Measurements from ENCODE around the gene RNF103. TPM values are rescaled to one million over a fixed set of nuclear protein-coding genes. Genes with fewer than 3 reads are reported as not detected.
"Not testable (repeated sequence)": the region's sequence is repeated elsewhere in the genome, so short reads cannot be mapped to it uniquely, and the experiment has no call there.

The RNF103 gene
- total and polyA plus RNA-seq, 2 donors = 9.7 to 22.0 TPM

GRCh38 chr2:86593266-86593665 lies 30.4 kb downstream of the RNF103 start:
- Histone ChIP-seq H3K4me1 (ENCODE audit: control insufficient read depth in 2 of 2, insufficient read depth in 2 of 2, low read length in 2 of 2) (no peaks in the 10 kb centered on the region), H3K36me3 (ENCODE audit: control insufficient read depth in 2 of 2, insufficient read depth in 2 of 2, low read length in 1 of 2) (no peaks in the 10 kb centered on the region), H3K9me3 (ENCODE audit: control insufficient read depth in 2 of 2, insufficient read depth in 1 of 2, low read length in 1 of 2) (no peaks in the 10 kb centered on the region), H3K4me3 (ENCODE audit: low read length in 2 of 2) (no peak overlapping the region), H3K27me3 (ENCODE audit: control insufficient read depth in 2 of 2, insufficient read depth in 1 of 2, low read length in 1 of 2) (no peaks in the 10 kb centered on the region), H3K27ac (ENCODE audit: low read depth in 1 of 2, low read length in 1 of 2) (no peak overlapping the region)
- no peak for DNase-seq (ENCODE audit: low read depth in 6 of 9, low spot score in 9 of 9)
- WGBS = 97% methylated on average over 2 of the region's 2 CpGs

- Histone ChIP-seq H3K9me3 (ENCODE audit: control insufficient read depth in 2 of 2, insufficient read depth in 1 of 2, low read length in 1 of 2) (no peaks in the 10 kb centered on the region), H3K27ac (ENCODE audit: low read depth in 1 of 2, low read length in 1 of 2) (no peak overlapping the region), H3K36me3 (ENCODE audit: control insufficient read depth in 2 of 2, insufficient read depth in 2 of 2, low read length in 1 of 2) (no peaks in the 10 kb centered on the region), H3K27me3 (ENCODE audit: control insufficient read depth in 2 of 2, insufficient read depth in 1 of 2, low read length in 1 of 2) (no peaks in the 10 kb centered on the region), H3K4me3 (ENCODE audit: low read length in 2 of 2) (no peak overlapping the region), H3K4me1 (ENCODE audit: control insufficient read depth in 2 of 2, insufficient read depth in 2 of 2, low read length in 2 of 2) (no peaks in the 10 kb centered on the region)
- WGBS = 94% methylated on average over 3 of the region's 3 CpGs
- DNase-seq (ENCODE audit: low read depth in 6 of 9, low spot score in 9 of 9) = no peak
These were observed 31.0 kb downstream of the RNF103 start for GRCh38 chr2:86592547-86593230.

DNA sequence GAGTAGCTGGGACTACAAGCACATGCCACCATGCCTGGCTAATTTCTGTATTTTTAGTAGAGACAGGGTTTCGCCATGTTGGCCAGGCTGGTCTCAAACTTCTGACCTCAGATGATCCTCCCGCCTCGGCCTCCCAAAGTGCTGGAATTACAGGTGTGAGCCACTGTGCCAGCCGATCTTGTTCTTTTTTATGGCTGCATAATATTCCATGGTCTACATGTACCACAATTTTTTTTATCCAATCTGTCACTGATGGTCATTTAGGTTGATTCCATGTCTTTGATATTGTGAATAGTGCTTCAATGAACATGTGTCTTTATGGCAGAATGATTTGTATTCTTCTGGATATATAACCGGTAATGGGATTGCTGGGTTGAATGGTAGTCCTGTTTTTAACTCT lies 34.0 kb downstream of the RNF103 start:
- 96% methylated on average over 5 of the region's 5 CpGs for WGBS
- not testable (repeated sequence) for DNase-seq (ENCODE audit: low read depth in 6 of 9, low spot score in 9 of 9); H3K27ac ChIP-seq (ENCODE audit: low read depth in 1 of 2, low read length in 1 of 2); H3K4me1 ChIP-seq (ENCODE audit: control insufficient read depth in 2 of 2, insufficient read depth in 2 of 2, low read length in 2 of 2); H3K9me3 ChIP-seq (ENCODE audit: control insufficient read depth in 2 of 2, insufficient read depth in 1 of 2, low read length in 1 of 2); H3K36me3 ChIP-seq (ENCODE audit: control insufficient read depth in 2 of 2, insufficient read depth in 2 of 2, low read length in 1 of 2); H3K4me3 ChIP-seq (ENCODE audit: low read length in 2 of 2); H3K27me3 ChIP-seq (ENCODE audit: control insufficient read depth in 2 of 2, insufficient read depth in 1 of 2, low read length in 1 of 2)

GRCh38 chr2:86584151-86584913 lies 39.3 kb downstream of the RNF103 start:
- H3K9me3 ChIP-seq (ENCODE audit: control insufficient read depth in 2 of 2, insufficient read depth in 1 of 2, low read length in 1 of 2) = no peaks in the 10 kb centered on the region
- peak in 6 of 9 donors; percentile 7 to 57 (median 20) for DNase-seq (ENCODE audit: low read depth in 6 of 9, low spot score in 9 of 9)
- H3K36me3 ChIP-seq (ENCODE audit: control insufficient read depth in 2 of 2, insufficient read depth in 2 of 2, low read length in 1 of 2) = no peaks in the 10 kb centered on the region
- H3K27ac ChIP-seq (ENCODE audit: low read depth in 1 of 2, low read length in 1 of 2) = peak overlapping the region in 1 of 2 donors; percentile 6
- H3K4me1 ChIP-seq (ENCODE audit: control insufficient read depth in 2 of 2, insufficient read depth in 2 of 2, low read length in 2 of 2) = no peaks in the 10 kb centered on the region
- no peak overlapping the region for H3K4me3 ChIP-seq (ENCODE audit: low read length in 2 of 2)
- WGBS = 66% methylated on average over 2 of the region's 2 CpGs
- H3K27me3 ChIP-seq (ENCODE audit: control insufficient read depth in 2 of 2, insufficient read depth in 1 of 2, low read length in 1 of 2) = no peaks in the 10 kb centered on the region

DNA sequence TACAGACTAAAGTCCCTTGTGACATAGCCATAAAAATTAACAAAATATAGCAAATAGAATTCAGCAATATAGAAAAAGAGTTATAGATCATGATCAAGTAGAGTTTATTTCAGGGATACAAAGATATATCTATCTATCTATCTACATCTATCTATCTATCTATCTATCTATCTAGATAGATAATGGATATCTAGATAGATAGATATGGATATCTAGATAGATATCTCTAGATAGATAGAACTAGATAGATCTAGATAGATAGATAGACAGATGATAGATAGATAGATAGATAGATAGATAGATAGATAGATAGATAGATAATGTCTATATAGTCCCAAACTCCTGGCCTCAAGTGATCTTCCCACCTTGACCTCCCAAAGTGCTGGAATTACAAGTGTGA lies 43.1 kb downstream of the RNF103 start:
- no peaks in the 10 kb centered on the region for H3K4me1 ChIP-seq (ENCODE audit: control insufficient read depth in 2 of 2, insufficient read depth in 2 of 2, low read length in 2 of 2)
- no peak overlapping the region for H3K4me3 ChIP-seq (ENCODE audit: low read length in 2 of 2)
- H3K9me3 ChIP-seq (ENCODE audit: control insufficient read depth in 2 of 2, insufficient read depth in 1 of 2, low read length in 1 of 2) = no peaks in the 10 kb centered on the region
- no peaks in the 10 kb centered on the region for H3K27me3 ChIP-seq (ENCODE audit: control insufficient read depth in 2 of 2, insufficient read depth in 1 of 2, low read length in 1 of 2)
- no peak overlapping the region for H3K27ac ChIP-seq (ENCODE audit: low read depth in 1 of 2, low read length in 1 of 2)
- no peak for DNase-seq (ENCODE audit: low read depth in 6 of 9, low spot score in 9 of 9)
- no peaks in the 10 kb centered on the region for H3K36me3 ChIP-seq (ENCODE audit: control insufficient read depth in 2 of 2, insufficient read depth in 2 of 2, low read length in 1 of 2)

DNA sequence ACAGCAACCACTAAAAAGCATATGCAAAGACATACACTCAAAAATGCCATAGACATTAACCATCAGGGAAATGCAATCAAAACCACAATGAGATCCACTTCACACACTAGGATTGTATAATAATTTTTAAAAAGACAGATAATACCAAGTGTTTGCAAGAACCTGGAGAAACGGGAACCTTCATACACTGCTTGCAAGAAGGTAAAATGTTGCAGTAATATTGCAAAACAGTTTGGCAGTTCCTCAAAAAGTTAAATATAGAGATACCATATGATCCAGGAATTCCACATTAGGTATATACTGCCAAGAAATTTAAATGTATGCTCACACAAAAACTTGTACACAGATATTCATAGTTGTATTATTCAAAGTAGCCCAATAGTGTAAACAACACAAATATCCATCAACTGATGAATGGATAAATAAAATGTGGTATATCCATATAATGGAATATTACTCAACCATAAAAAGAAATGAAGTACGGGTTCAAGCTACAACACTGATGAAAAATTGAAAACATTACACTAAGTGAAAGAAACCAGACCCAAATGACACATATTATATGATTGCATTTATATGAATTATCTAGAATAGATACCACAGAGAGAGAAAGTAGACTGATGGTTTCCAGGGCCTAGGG lies 45.7 kb downstream of the RNF103 start:
- Histone ChIP-seq H3K4me3 (ENCODE audit: low read length in 2 of 2) (no peak overlapping the region), H3K9me3 (ENCODE audit: control insufficient read depth in 2 of 2, insufficient read depth in 1 of 2, low read length in 1 of 2) (no peaks in the 10 kb centered on the region), H3K27me3 (ENCODE audit: control insufficient read depth in 2 of 2, insufficient read depth in 1 of 2, low read length in 1 of 2) (no peaks in the 10 kb centered on the region), H3K4me1 (ENCODE audit: control insufficient read depth in 2 of 2, insufficient read depth in 2 of 2, low read length in 2 of 2) (no peaks in the 10 kb centered on the region), H3K36me3 (ENCODE audit: control insufficient read depth in 2 of 2, insufficient read depth in 2 of 2, low read length in 1 of 2) (no peaks in the 10 kb centered on the region), H3K27ac (ENCODE audit: low read depth in 1 of 2, low read length in 1 of 2) (no peak overlapping the region)
- WGBS = over 99% methylated on average over 2 of the region's 2 CpGs
- no peak for DNase-seq (ENCODE audit: low read depth in 6 of 9, low spot score in 9 of 9)

DNA sequence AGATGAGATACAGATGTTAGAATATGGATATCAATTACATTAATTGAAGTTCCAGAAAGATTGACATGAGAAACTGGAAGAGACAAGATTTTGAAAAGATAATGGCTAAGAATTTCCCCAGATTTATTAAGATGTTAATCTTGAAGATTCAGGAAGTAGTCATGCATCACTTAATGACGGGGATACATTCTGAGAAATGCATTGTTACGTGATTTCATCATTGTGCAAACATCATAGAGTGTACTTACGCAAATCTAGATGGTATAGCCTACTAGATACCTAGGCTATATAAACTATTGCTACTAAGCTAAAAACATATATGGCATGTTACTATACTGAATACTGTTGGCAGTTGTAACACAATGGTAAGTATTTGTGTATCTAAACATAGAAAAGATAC lies 53.6 kb downstream of the RNF103 start:
- 96% methylated on average over 3 of the region's 3 CpGs for WGBS
- no peak overlapping the region for H3K4me3 ChIP-seq (ENCODE audit: low read length in 2 of 2)
- no peaks in the 10 kb centered on the region for H3K9me3 ChIP-seq (ENCODE audit: control insufficient read depth in 2 of 2, insufficient read depth in 1 of 2, low read length in 1 of 2)
- no peaks in the 10 kb centered on the region for H3K36me3 ChIP-seq (ENCODE audit: control insufficient read depth in 2 of 2, insufficient read depth in 2 of 2, low read length in 1 of 2)
- no peak for DNase-seq (ENCODE audit: low read depth in 6 of 9, low spot score in 9 of 9)
- H3K4me1 ChIP-seq (ENCODE audit: control insufficient read depth in 2 of 2, insufficient read depth in 2 of 2, low read length in 2 of 2) = no peaks in the 10 kb centered on the region
- H3K27me3 ChIP-seq (ENCODE audit: control insufficient read depth in 2 of 2, insufficient read depth in 1 of 2, low read length in 1 of 2) = no peaks in the 10 kb centered on the region
- no peak overlapping the region for H3K27ac ChIP-seq (ENCODE audit: low read depth in 1 of 2, low read length in 1 of 2)

DNA sequence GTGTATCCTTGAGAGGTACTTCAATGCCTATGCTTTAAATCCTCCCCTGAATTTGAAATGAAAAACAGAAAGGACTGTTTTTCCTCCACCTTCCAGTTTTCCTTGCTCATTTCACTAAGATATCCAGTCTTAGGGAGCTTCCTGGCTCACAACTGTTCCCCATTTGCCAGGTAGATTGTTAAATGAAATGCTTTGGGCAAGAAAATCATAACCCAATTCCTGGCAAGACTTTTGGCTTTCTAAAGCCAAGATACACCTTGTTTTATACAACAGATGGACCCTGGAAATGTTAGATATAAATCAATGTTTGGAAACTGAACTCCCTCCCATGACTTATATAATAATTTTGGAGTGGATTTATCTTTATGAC lies 56.9 kb downstream of the RNF103 start:
- Histone ChIP-seq H3K4me1 (ENCODE audit: control insufficient read depth in 2 of 2, insufficient read depth in 2 of 2, low read length in 2 of 2) (peaks cover 7 to 11% of the 10 kb centered on the region in 2 donors), H3K27ac (ENCODE audit: low read depth in 1 of 2, low read length in 1 of 2) (no peak overlapping the region), H3K9me3 (ENCODE audit: control insufficient read depth in 2 of 2, insufficient read depth in 1 of 2, low read length in 1 of 2) (no peaks in the 10 kb centered on the region), H3K36me3 (ENCODE audit: control insufficient read depth in 2 of 2, insufficient read depth in 2 of 2, low read length in 1 of 2) (no peaks in the 10 kb centered on the region), H3K27me3 (ENCODE audit: control insufficient read depth in 2 of 2, insufficient read depth in 1 of 2, low read length in 1 of 2) (no peaks in the 10 kb centered on the region), H3K4me3 (ENCODE audit: low read length in 2 of 2) (no peak overlapping the region)
- no peak for DNase-seq (ENCODE audit: low read depth in 6 of 9, low spot score in 9 of 9)

- H3K36me3 ChIP-seq (ENCODE audit: control insufficient read depth in 2 of 2, insufficient read depth in 2 of 2, low read length in 1 of 2) = no peaks in the 10 kb centered on the region
- DNase-seq (ENCODE audit: low read depth in 6 of 9, low spot score in 9 of 9) = no peak
- no peak overlapping the region for H3K27ac ChIP-seq (ENCODE audit: low read depth in 1 of 2, low read length in 1 of 2)
- 89% methylated on average over 6 of the region's 6 CpGs for WGBS
- peaks cover 7 to 11% of the 10 kb centered on the region in 2 donors for H3K4me1 ChIP-seq (ENCODE audit: control insufficient read depth in 2 of 2, insufficient read depth in 2 of 2, low read length in 2 of 2)
- H3K9me3 ChIP-seq (ENCODE audit: control insufficient read depth in 2 of 2, insufficient read depth in 1 of 2, low read length in 1 of 2) = no peaks in the 10 kb centered on the region
- H3K4me3 ChIP-seq (ENCODE audit: low read length in 2 of 2) = no peak overlapping the region
- no peaks in the 10 kb centered on the region for H3K27me3 ChIP-seq (ENCODE audit: control insufficient read depth in 2 of 2, insufficient read depth in 1 of 2, low read length in 1 of 2)
These were observed 57.4 kb downstream of the RNF103 start for GRCh38 chr2:86566158-86566820.

Measured in thymus (tissue), 11 donors.